Heart left ventricle (tissue), 13 donors: ENCODE results near the gene CSMD2.

Experiments
- POLR2A ChIP-seq, 2 donors: fragments of 450-650 bp; IDR thresholded peaks; one replicate each; pipeline ENCODE4 v1.6.1; 2017; ENCODE audit warnings: antibody characterized with exemption in 2 of 2, mild to moderate bottlenecking in 2 of 2, moderate library complexity in 2 of 2
- TF ChIP-seq, protein P1 (sequence below), 12 donors: fragments of 200-600 bp; sonication (generic) in 4 of 12; IDR thresholded peaks; one replicate each; pipeline versions ENCODE4 v1.5.0 to v1.8.0; 2018 to 2022; ENCODE audit warnings: antibody characterized with exemption in 12 of 12, mild to moderate bottlenecking in 5 of 12
- donor health status: ischemic (EF 13 %, LVEDD 7.1; RV severe dilation, severe dysfunction).
- donor health status: DM: no; HTN: yes; CAD: no.
- donor health status: DM: no; HTN: no; CAD: no.
- donor health status: ischemic (EF 25% LVEDD 6.9; RV normal size, moderate dysfunction).
- donor health status: ischemic (EF 25% LVEDD 5.7; RV mildly dilated, moderate dysfunction).
- donor health status: ischemic (EF 35%, LVEDD 5.7; RV mildly dilated, moderate dysfunction).
- donor health status: nonischemic (EF 11% LVEDD 7.7; RV severe dilation, severe dysfunction).
- donor health status: DM: yes; HTN: yes; CAD: no.
- donor health status: PGD.
- donor health status: ischemic (EF 29% LVEDD 5.4; RV normal size, mild dysfunction).
- donor health status: nonischemic (EF 23%, LVEDD 6.1; RV moderate dilation, normal function).

GRCh38 chr1:33971018-33971710 lies 193.9 kb downstream of the CSMD2 start:
- TF ChIP-seq, protein P1, sequence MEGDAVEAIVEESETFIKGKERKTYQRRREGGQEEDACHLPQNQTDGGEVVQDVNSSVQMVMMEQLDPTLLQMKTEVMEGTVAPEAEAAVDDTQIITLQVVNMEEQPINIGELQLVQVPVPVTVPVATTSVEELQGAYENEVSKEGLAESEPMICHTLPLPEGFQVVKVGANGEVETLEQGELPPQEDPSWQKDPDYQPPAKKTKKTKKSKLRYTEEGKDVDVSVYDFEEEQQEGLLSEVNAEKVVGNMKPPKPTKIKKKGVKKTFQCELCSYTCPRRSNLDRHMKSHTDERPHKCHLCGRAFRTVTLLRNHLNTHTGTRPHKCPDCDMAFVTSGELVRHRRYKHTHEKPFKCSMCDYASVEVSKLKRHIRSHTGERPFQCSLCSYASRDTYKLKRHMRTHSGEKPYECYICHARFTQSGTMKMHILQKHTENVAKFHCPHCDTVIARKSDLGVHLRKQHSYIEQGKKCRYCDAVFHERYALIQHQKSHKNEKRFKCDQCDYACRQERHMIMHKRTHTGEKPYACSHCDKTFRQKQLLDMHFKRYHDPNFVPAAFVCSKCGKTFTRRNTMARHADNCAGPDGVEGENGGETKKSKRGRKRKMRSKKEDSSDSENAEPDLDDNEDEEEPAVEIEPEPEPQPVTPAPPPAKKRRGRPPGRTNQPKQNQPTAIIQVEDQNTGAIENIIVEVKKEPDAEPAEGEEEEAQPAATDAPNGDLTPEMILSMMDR (IDR thresholded peaks at IDR 0.05): no peak
- no peak for TF ChIP-seq POLR2A (IDR thresholded peaks at IDR 0.05)
